Muscle of back (tissue), 11 donors: ENCODE measurements around the gene LRFN2. TPM values are rescaled to one million over a fixed set of nuclear protein-coding genes. Genes with fewer than 3 reads are reported as not detected.

Experiments
- DNase-seq, 3 donors: peaks; one replicate each; pipeline versions ENCODE4 v3.0.0 to v3.0.0-alpha.2; 2013
- polyA plus RNA-seq, 10 donors: library from polyadenylated mRNA; unstranded; fragments of 120-200 nt; gene quantifications; one replicate each; pipeline ENCODE4 v1.2.1, GENCODE V29; 2013; ENCODE audit not compliant: insufficient read length in 10 of 10

LRFN2 gene
- polyA plus RNA-seq, 10 donors: 0.07 to 0.14 (median 0.09) TPM; not detected in 2

GRCh38 chr6:40438246-40438887 is 148.8 kb downstream of the LRFN2 start:
- DNase-seq: no peak

- no peak for DNase-seq
These were observed 149.5 kb downstream of the LRFN2 start for GRCh38 chr6:40437631-40438030.

GRCh38 chr6:40436685-40437604 is 150.2 kb downstream of the LRFN2 start:
- DNase-seq: no peak

GRCh38 chr6:40432982-40433381 is 154.2 kb downstream of the LRFN2 start:
- no peak for DNase-seq

GRCh38 chr6:40431706-40432105 is 155.5 kb downstream of the LRFN2 start:
- no peak for DNase-seq

- no peak for DNase-seq
These were observed 160.0 kb downstream of the LRFN2 start for GRCh38 chr6:40427196-40427595.

- DNase-seq: peak in 1 of 3 donors; percentile 9
These were observed 160.7 kb downstream of the LRFN2 start for GRCh38 chr6:40426346-40427066.

- peak in 2 of 3 donors; percentile 6 to 42 for DNase-seq
These were observed 161.8 kb downstream of the LRFN2 start for GRCh38 chr6:40425192-40425919.

GRCh38 chr6:40422046-40422445 is 165.1 kb downstream of the LRFN2 start:
- no peak for DNase-seq

- DNase-seq: no peak
These were observed 167.0 kb downstream of the LRFN2 start for GRCh38 chr6:40419946-40420728.

- DNase-seq: no peak
These were observed 167.8 kb downstream of the LRFN2 start for GRCh38 chr6:40419377-40419776.

- no peak for DNase-seq
These were observed 170.1 kb downstream of the LRFN2 start for GRCh38 chr6:40417031-40417430.

- DNase-seq: no peak
These were observed 172.5 kb downstream of the LRFN2 start for GRCh38 chr6:40414617-40415016.

- no peak for DNase-seq
These were observed 173.9 kb downstream of the LRFN2 start for GRCh38 chr6:40413239-40413638.

- no peak for DNase-seq
These were observed 175.3 kb downstream of the LRFN2 start for GRCh38 chr6:40411881-40412280.

- no peak for DNase-seq
These were observed 176.3 kb downstream of the LRFN2 start for GRCh38 chr6:40410821-40411220.

- DNase-seq: no peak
These were observed 177.3 kb downstream of the LRFN2 start for GRCh38 chr6:40409716-40410397.

- DNase-seq: no peak
These were observed 178.2 kb downstream of the LRFN2 start for GRCh38 chr6:40408786-40409542.

GRCh38 chr6:40407239-40407638 is 179.9 kb downstream of the LRFN2 start:
- DNase-seq: no peak
